Measurements from ENCODE around the gene CCDC110.

CCDC110 gene

GRCh38 chr4:185465707-185466106, 5.8 kb downstream of the CCDC110 start:
- DNase-seq (ENCODE audit: low read depth), result no peak
- TF ChIP-seq CTCF (IDR thresholded peaks at IDR 0.05; ENCODE audit: low read length, missing control alignments), result no peak
- H3K4me3 ChIP-seq (replicated peaks; ENCODE audit: low read depth, low read length), result no peak overlapping the region

GRCh38 chr4:185464887-185465286, 6.6 kb downstream of the CCDC110 start:
- DNase-seq (ENCODE audit: low read depth), result no peak
- TF ChIP-seq CTCF (IDR thresholded peaks at IDR 0.05; ENCODE audit: low read length, missing control alignments), result no peak
- H3K4me3 ChIP-seq (replicated peaks; ENCODE audit: low read depth, low read length), result no peak overlapping the region

- no peak for TF ChIP-seq CTCF (IDR thresholded peaks at IDR 0.05; ENCODE audit: low read length, missing control alignments)
- no peak overlapping the region for H3K4me3 ChIP-seq (replicated peaks; ENCODE audit: low read depth, low read length)
- DNase-seq (ENCODE audit: low read depth), result no peak
Observed at GRCh38 chr4:185464183-185464582, 7.3 kb downstream of the CCDC110 start.

- no peak for TF ChIP-seq CTCF (IDR thresholded peaks at IDR 0.05; ENCODE audit: low read length, missing control alignments)
- DNase-seq (ENCODE audit: low read depth), result no peak
- no peak overlapping the region for H3K4me3 ChIP-seq (replicated peaks; ENCODE audit: low read depth, low read length)
Observed at GRCh38 chr4:185463541-185463940, 8.0 kb downstream of the CCDC110 start.

GRCh38 chr4:185461565-185461964, 10.0 kb downstream of the CCDC110 start:
- no peak overlapping the region for H3K4me3 ChIP-seq (replicated peaks; ENCODE audit: low read depth, low read length)
- no peak for TF ChIP-seq CTCF (IDR thresholded peaks at IDR 0.05; ENCODE audit: low read length, missing control alignments)
- no peak for DNase-seq (ENCODE audit: low read depth)

GRCh38 chr4:185457136-185457535, 14.4 kb downstream of the CCDC110 start:
- no peak for TF ChIP-seq CTCF (IDR thresholded peaks at IDR 0.05; ENCODE audit: low read length, missing control alignments)
- DNase-seq (ENCODE audit: low read depth), result no peak
- no peak overlapping the region for H3K4me3 ChIP-seq (replicated peaks; ENCODE audit: low read depth, low read length)

GRCh38 chr4:185456131-185456530, 15.4 kb downstream of the CCDC110 start:
- no peak for TF ChIP-seq CTCF (IDR thresholded peaks at IDR 0.05; ENCODE audit: low read length, missing control alignments)
- no peak overlapping the region for H3K4me3 ChIP-seq (replicated peaks; ENCODE audit: low read depth, low read length)

More at GRCh38 chr4:185456131-185456530, 15.4 kb downstream of the CCDC110 start:
- DNase-seq (ENCODE audit: low read depth), result no peak
